IMR-90 (cell line): ENCODE results near the gene RPS6KA2.

Experiments
- BHLHE40 ChIP-seq: fragments of 150-350 bp; IDR thresholded peaks from 2 replicates; pipeline ENCODE4 v1.6.1; 2016; ENCODE audit warnings: mild to moderate bottlenecking, low read depth, low read length
- CEBPB ChIP-seq: IDR thresholded peaks from 2 replicates; pipeline ENCODE4 v1.6.1; 2012; ENCODE audit warnings: low read depth, low read length, improper control_type of control experiment
- CHD1 ChIP-seq: IDR thresholded peaks from 2 replicates; pipeline ENCODE4 v1.6.1; 2012; ENCODE audit warnings: low read depth, low read length, improper control_type of control experiment
- FOS ChIP-seq: fragments of 150-350 bp; IDR thresholded peaks from 2 replicates; pipeline ENCODE4 v1.6.1; 2016; ENCODE audit warnings: low read depth, low read length
- MXI1 ChIP-seq: IDR thresholded peaks from 2 replicates; pipeline ENCODE4 v1.6.1; 2012; ENCODE audit warnings: low read depth, mild to moderate bottlenecking, low read length, moderate library complexity, borderline replicate concordance
- POLR2A ChIP-seq: IDR thresholded peaks from 2 replicates; pipeline ENCODE4 v1.6.1; 2012; ENCODE audit warnings: mild to moderate bottlenecking, low read depth, low read length
- SMC3 ChIP-seq: fragments of 150-350 bp; IDR thresholded peaks from 2 replicates; pipeline ENCODE4 v1.6.1; 2016; ENCODE audit warnings: low read depth, mild to moderate bottlenecking, antibody characterized with exemption, low read length, moderate library complexity
- TF ChIP-seq, protein P1 (sequence below): conservative IDR thresholded peaks from 2 replicates; pipeline ENCODE4 v1.5.1; 2012; ENCODE audit warnings: mild to moderate bottlenecking, low read depth, low read length, improper control_type of control experiment

DNA sequence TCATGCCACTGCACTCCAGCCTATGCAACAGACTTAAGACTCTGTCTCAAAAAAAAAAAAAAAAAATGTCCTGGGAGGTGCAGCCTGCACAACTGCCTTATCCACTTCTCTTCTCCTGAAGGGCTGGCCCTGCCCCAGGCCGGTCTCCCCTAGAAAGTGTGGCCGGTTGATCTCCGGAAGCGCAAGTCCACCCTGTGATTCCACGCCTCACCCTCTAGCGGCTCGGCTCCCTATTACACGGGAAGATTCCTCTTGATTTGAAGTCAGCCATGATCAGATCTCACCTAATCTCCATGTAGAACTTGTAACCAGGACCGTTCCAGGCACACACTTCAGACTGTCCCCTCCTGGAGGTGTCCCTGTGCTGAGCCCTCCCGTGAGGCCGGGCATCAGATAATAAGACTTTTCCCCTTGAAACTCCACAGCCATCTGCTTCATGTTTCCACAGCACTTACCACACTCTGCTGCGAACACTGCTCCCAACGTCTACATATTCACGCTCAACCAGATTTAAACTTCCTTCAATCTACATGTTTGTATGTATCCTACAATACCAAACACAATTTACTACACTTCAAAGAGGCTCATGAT is 49.3 kb upstream of the RPS6KA2 start:
- TF ChIP-seq, protein P1, sequence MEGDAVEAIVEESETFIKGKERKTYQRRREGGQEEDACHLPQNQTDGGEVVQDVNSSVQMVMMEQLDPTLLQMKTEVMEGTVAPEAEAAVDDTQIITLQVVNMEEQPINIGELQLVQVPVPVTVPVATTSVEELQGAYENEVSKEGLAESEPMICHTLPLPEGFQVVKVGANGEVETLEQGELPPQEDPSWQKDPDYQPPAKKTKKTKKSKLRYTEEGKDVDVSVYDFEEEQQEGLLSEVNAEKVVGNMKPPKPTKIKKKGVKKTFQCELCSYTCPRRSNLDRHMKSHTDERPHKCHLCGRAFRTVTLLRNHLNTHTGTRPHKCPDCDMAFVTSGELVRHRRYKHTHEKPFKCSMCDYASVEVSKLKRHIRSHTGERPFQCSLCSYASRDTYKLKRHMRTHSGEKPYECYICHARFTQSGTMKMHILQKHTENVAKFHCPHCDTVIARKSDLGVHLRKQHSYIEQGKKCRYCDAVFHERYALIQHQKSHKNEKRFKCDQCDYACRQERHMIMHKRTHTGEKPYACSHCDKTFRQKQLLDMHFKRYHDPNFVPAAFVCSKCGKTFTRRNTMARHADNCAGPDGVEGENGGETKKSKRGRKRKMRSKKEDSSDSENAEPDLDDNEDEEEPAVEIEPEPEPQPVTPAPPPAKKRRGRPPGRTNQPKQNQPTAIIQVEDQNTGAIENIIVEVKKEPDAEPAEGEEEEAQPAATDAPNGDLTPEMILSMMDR: no peak
- TF ChIP-seq BHLHE40: no peak
- no peak for TF ChIP-seq POLR2A
- no peak for TF ChIP-seq CHD1
- no peak for TF ChIP-seq FOS
- TF ChIP-seq CEBPB: no peak
- TF ChIP-seq SMC3: no peak
- no peak for TF ChIP-seq MXI1
